Breast epithelium (tissue), 3 donors: ENCODE measurements around the gene FAM237A.

Source experiments
- CTCF ChIP-seq, 3 donors: fragments of 450-650 bp; IDR thresholded peaks; one replicate each; pipeline ENCODE4 v1.5.1; 2016 to 2017; ENCODE audit warnings: antibody characterized with exemption in 3 of 3, mild to moderate bottlenecking in 3 of 3, moderate library complexity in 3 of 3
- POLR2A ChIP-seq: fragments of 450-650 bp; IDR thresholded peaks from one replicate; pipeline ENCODE4 v1.6.1; 2016; ENCODE audit warnings: antibody characterized with exemption, mild to moderate bottlenecking, moderate library complexity
- POLR2AphosphoS5 ChIP-seq, 3 donors: sonication (generic); formaldehyde crosslinking; IDR thresholded peaks; one replicate each; pipeline ENCODE4 v1.6.1; 2017; ENCODE audit warnings: antibody characterized with exemption in 3 of 3

DNA sequence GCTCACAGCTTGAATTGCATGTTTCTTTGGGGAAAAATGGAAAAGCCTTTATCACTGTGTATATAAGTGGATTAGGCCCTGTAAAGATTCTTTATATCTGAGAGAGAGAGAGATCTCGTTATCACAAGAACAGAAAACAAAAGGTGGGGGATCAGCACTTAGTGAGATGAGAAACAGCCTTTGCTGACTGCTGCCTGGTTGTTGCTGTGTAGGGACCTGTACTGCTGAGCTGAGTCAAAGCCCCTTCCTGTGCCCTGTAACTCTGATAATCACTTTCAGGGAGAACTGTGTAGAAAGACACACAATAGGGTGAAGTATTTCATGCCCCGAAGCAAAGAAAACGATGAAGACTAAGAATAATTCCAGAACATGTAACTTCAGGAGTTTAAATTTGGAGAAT lies 30.6 kb upstream of the FAM237A start:
- no peak for TF ChIP-seq CTCF (IDR thresholded peaks at IDR 0.05)
- no peak for TF ChIP-seq POLR2AphosphoS5 (IDR thresholded peaks at IDR 0.05)
- TF ChIP-seq POLR2A = no peak
